ENCODE results near the gene ZC3H7A. TPM values are rescaled to one million over a fixed set of nuclear protein-coding genes. Genes with fewer than 3 reads are reported as not detected.

Gene ZC3H7A
- total RNA-seq, 2 donors from 2014 or later = 67.6 to 144 TPM

GRCh38 chr16:11743308-11744074, 53.6 kb downstream of the ZC3H7A start:
- H3K4me1 Mint-ChIP-seq = peaks cover 25% of the 10 kb centered on the region
- peaks cover 43% of the 10 kb centered on the region for H3K36me3 Mint-ChIP-seq (ENCODE audit: low read depth)
- H3K9me3 Mint-ChIP-seq = no peaks in the 10 kb centered on the region
- peak overlapping the region; percentile 96 for H3K4me3 Mint-ChIP-seq
- no peaks in the 10 kb centered on the region for H3K27me3 Mint-ChIP-seq
- peak; percentile 26 for ATAC-seq (replicated peaks)
- H3K27ac Mint-ChIP-seq = peak overlapping the region; percentile 88

- Mint-ChIP-seq H3K27me3 (no peaks in the 10 kb centered on the region), H3K4me3 (peak within 1 kb of the TSS; percentile 96), H3K27ac (peak within 1 kb of the TSS; percentile 92), H3K4me1 (peaks cover 30% of the 10 kb centered on the region), H3K9me3 (no peaks in the 10 kb centered on the region), H3K36me3 (ENCODE audit: low read depth) (peaks cover 43% of the 10 kb centered on the region)
- ATAC-seq (replicated peaks) = peak; percentile 93
Observed at GRCh38 chr16:11742536-11743307, 54.3 kb downstream of the ZC3H7A start, which contains the start of gene TXNDC11. TSS of gene TXNDC11 (minus strand) at chr16:11742857. CDS start at chr16:11742730, 127 bp downstream.

GRCh38 chr16:11742093-11742535, 54.9 kb downstream of the ZC3H7A start:
- Mint-ChIP-seq H3K27me3 (no peaks in the 10 kb centered on the region), H3K9me3 (no peaks in the 10 kb centered on the region), H3K27ac (peak overlapping the region; percentile 92), H3K4me1 (peaks cover 30% of the 10 kb centered on the region), H3K4me3 (peak overlapping the region; percentile 96), H3K36me3 (ENCODE audit: low read depth) (peaks cover 47% of the 10 kb centered on the region)
- peak; percentile 33 for ATAC-seq (replicated peaks)

DNA sequence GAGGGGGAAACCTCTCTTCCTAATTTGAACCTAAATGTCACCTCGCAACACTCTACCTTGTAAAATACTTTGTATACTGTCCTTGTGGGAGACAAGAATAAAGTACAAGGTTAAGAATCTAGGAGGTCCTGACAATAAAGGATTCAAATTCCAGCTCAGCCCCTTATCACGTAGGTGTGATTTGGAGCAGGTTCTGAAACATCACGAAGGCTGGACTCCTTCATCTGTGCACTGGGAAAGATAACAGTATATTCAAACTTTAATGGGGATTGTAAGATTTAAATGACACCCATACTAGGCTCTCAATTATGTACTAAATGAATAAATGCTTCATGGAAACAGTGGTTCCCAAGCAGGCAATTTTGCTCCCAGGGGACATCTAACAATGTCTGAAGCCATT, 56.5 kb downstream of the ZC3H7A start:
- H3K27me3 Mint-ChIP-seq = no peaks in the 10 kb centered on the region
- no peak for ATAC-seq (replicated peaks)
- no peaks in the 10 kb centered on the region for H3K9me3 Mint-ChIP-seq
- H3K36me3 Mint-ChIP-seq (ENCODE audit: low read depth) = peaks cover 62% of the 10 kb centered on the region
- H3K27ac Mint-ChIP-seq = peak overlapping the region; percentile 92
- H3K4me3 Mint-ChIP-seq = peak overlapping the region; percentile 96
- H3K4me1 Mint-ChIP-seq = peaks cover 35% of the 10 kb centered on the region

GRCh38 chr16:11738742-11739544, 58.1 kb downstream of the ZC3H7A start:
- peak overlapping the region; percentile 96 for H3K4me3 Mint-ChIP-seq
- no peaks in the 10 kb centered on the region for H3K27me3 Mint-ChIP-seq
- no peaks in the 10 kb centered on the region for H3K9me3 Mint-ChIP-seq
- peaks cover 79% of the 10 kb centered on the region for H3K36me3 Mint-ChIP-seq (ENCODE audit: low read depth)
- ATAC-seq (replicated peaks) = no peak
- H3K4me1 Mint-ChIP-seq = peaks cover 40% of the 10 kb centered on the region
- H3K27ac Mint-ChIP-seq = peak overlapping the region; percentile 37

- Mint-ChIP-seq H3K4me1 (peaks cover 40% of the 10 kb centered on the region), H3K36me3 (ENCODE audit: low read depth) (peaks cover 91% of the 10 kb centered on the region), H3K9me3 (no peaks in the 10 kb centered on the region), H3K4me3 (peak overlapping the region; percentile 96), H3K27ac (peak overlapping the region; percentile 50), H3K27me3 (no peaks in the 10 kb centered on the region)
- no peak for ATAC-seq (replicated peaks)
Observed at GRCh38 chr16:11737713-11738112, 59.3 kb downstream of the ZC3H7A start.

DNA sequence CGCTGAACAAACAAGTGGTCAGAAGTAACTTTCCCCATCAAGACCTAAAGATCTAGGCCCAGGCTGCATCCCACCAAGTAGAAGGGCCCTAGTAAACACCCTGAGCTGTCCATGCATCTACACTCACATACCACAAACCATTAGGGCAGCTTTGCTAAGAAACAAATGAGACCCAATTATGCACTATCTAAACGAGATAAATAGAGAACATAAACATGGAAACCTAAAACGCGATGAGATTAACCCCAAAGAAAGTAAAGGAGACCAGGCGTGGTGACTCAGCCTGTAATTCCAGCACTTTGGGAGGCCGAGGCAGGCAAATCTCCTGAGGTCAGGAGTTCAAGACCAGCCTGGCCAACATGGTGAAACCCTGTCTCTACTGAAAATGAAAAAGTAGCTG, 60.2 kb downstream of the ZC3H7A start:
- Mint-ChIP-seq H3K9me3 (no peaks in the 10 kb centered on the region), H3K4me1 (peaks cover 40% of the 10 kb centered on the region), H3K4me3 (peak overlapping the region; percentile 10), H3K36me3 (ENCODE audit: low read depth) (peaks cover 97% of the 10 kb centered on the region), H3K27me3 (no peaks in the 10 kb centered on the region), H3K27ac (no peak overlapping the region)
- ATAC-seq (replicated peaks) = no peak

GRCh38 chr16:11735787-11736186, 61.3 kb downstream of the ZC3H7A start:
- peaks cover 37% of the 10 kb centered on the region for H3K4me1 Mint-ChIP-seq
- H3K36me3 Mint-ChIP-seq (ENCODE audit: low read depth) = peaks cover 97% of the 10 kb centered on the region
- no peak overlapping the region for H3K27ac Mint-ChIP-seq
- no peaks in the 10 kb centered on the region for H3K27me3 Mint-ChIP-seq
- H3K4me3 Mint-ChIP-seq = no peak overlapping the region
- H3K9me3 Mint-ChIP-seq = no peaks in the 10 kb centered on the region
- ATAC-seq (replicated peaks) = no peak

DNA sequence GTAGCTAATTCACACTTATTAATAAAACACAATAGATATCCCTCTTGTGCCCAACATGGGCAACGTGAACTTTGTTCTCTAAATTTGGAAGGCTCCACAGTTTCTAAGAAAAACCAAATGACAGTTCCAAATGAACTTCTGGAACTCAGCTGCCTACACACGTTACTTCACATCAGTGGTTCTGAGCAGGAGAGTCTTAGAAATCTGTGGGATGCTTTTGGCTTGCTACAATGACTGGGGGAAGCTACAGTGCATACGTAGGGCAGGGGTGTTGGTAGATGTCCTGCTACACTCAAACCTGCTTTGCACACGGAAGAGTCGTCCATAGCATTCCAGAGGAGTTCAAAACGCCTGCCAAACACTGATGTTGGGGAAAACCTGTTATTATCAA, 62.4 kb downstream of the ZC3H7A start:
- ATAC-seq (replicated peaks) = no peak
- no peak overlapping the region for H3K27ac Mint-ChIP-seq
- no peaks in the 10 kb centered on the region for H3K9me3 Mint-ChIP-seq

GRCh38 chr16:11734025-11734652, 62.9 kb downstream of the ZC3H7A start:
- H3K9me3 Mint-ChIP-seq = no peaks in the 10 kb centered on the region
- peak; percentile 26 for ATAC-seq (replicated peaks)
- peaks cover 100% of the 10 kb centered on the region for H3K36me3 Mint-ChIP-seq (ENCODE audit: low read depth)
- no peak overlapping the region for H3K4me3 Mint-ChIP-seq
- no peaks in the 10 kb centered on the region for H3K27me3 Mint-ChIP-seq
- peaks cover 28% of the 10 kb centered on the region for H3K4me1 Mint-ChIP-seq
- H3K27ac Mint-ChIP-seq = peak overlapping the region; percentile 23

More for the DNA sequence above, 62.4 kb downstream of the ZC3H7A start:
- no peak overlapping the region for H3K4me3 Mint-ChIP-seq
- H3K36me3 Mint-ChIP-seq (ENCODE audit: low read depth) = peaks cover 99% of the 10 kb centered on the region
- peaks cover 29% of the 10 kb centered on the region for H3K4me1 Mint-ChIP-seq
- H3K27me3 Mint-ChIP-seq = no peaks in the 10 kb centered on the region

- no peak overlapping the region for H3K4me3 Mint-ChIP-seq
- no peaks in the 10 kb centered on the region for H3K9me3 Mint-ChIP-seq
- no peak for ATAC-seq (replicated peaks)
- peak overlapping the region; percentile 54 for H3K27ac Mint-ChIP-seq
- peaks cover 100% of the 10 kb centered on the region for H3K36me3 Mint-ChIP-seq (ENCODE audit: low read depth)
- peaks cover 21% of the 10 kb centered on the region for H3K4me1 Mint-ChIP-seq
- H3K27me3 Mint-ChIP-seq = no peaks in the 10 kb centered on the region
Observed at GRCh38 chr16:11731222-11731621, 65.8 kb downstream of the ZC3H7A start.

DNA sequence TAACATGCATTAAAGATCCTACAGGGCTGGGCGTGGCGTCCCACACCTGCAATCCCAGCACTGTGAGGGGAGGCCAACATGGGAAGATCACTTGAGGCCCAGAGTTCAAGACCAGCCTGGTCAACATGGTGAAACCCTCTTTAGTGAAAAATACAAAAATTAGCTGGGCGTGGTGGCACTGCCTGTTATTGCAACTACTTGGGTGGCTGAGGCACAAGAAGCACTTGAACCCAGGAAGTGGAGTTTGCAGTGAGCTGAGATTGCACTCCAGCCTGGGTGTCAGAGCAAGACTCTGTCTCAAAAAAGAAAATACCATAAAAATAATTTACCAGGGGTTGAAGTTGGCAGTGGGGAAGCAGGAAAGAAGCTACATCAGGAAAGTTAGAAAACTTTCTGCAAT, 67.3 kb downstream of the ZC3H7A start:
- ATAC-seq (replicated peaks) = no peak
- Mint-ChIP-seq H3K4me1 (peaks cover 20% of the 10 kb centered on the region), H3K4me3 (no peak overlapping the region), H3K36me3 (ENCODE audit: low read depth) (peaks cover 100% of the 10 kb centered on the region), H3K9me3 (no peaks in the 10 kb centered on the region), H3K27ac (peak overlapping the region; percentile 6), H3K27me3 (no peaks in the 10 kb centered on the region)

DNA sequence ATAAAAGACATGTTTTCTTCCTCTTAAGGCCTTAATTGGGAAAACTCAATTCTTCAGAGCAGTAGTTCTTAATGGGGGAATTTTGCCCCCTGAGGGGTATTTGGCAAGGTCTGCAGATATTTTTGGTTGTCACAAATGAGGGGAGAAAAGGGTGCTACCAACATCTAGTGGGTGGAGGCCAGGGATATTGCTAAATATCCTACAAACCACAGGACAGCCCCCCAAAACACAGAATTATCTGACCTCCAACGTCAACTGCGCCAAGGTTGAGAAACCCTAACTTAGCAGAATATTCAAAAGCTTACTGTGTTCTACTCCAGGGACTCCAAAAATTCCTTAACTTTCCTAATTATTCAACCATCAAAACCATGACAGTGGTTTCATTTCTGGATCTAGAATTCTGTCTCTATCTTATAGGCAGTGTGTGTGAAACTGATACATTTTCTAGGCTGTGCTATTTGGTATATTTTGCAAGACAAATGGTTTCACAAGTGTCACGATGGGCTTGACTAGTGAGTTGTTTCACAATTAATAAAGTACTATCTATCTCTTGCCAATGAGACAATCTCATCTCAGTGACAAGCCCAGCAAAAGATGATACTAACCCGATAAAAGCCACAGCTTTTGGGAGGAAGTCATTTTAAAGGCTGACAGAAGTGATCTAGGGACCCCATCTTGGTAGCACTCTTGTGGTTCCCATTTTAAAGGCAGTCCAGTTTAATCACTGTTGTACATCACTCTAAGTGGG, 69.1 kb downstream of the ZC3H7A start:
- peak; percentile 83 for ATAC-seq (replicated peaks)
- H3K27ac Mint-ChIP-seq = peak overlapping the region; percentile 78
- no peaks in the 10 kb centered on the region for H3K9me3 Mint-ChIP-seq
- peaks cover 100% of the 10 kb centered on the region for H3K36me3 Mint-ChIP-seq (ENCODE audit: low read depth)
- H3K4me3 Mint-ChIP-seq = peak overlapping the region; percentile 41
- H3K27me3 Mint-ChIP-seq = no peaks in the 10 kb centered on the region
- H3K4me1 Mint-ChIP-seq = peaks cover 16% of the 10 kb centered on the region
